GM10266 (cell line): Measurements from ENCODE around the gene VWDE.
A peak's percentile ranks its signal among the peaks of the same experiment; 100 is the strongest.
"Not testable (repeated sequence)": the region's sequence is repeated elsewhere in the genome, so short reads cannot be mapped to it uniquely, and the experiment has no call there.

Experiments
- DNase-seq: peaks from one replicate; pipeline ENCODE4 v3.0.0; 2012; ENCODE audit errors: extremely low spot score
- CTCF ChIP-seq: IDR thresholded peaks from 2 replicates; pipeline ENCODE4 v1.5.1; 2012; ENCODE audit warnings: mild to moderate bottlenecking, low read depth; ENCODE audit not compliant: control insufficient read depth, insufficient read depth; ENCODE audit errors: missing control alignments

VWDE gene

GRCh38 chr7:12398186-12398585 lies 5.5 kb downstream of the VWDE start:
- DNase-seq, result no peak
- TF ChIP-seq CTCF, result no peak

GRCh38 chr7:12397671-12398070 lies 6.0 kb downstream of the VWDE start:
- no peak for TF ChIP-seq CTCF
- no peak for DNase-seq

GRCh38 chr7:12396670-12397069 lies 7.0 kb downstream of the VWDE start:
- DNase-seq, result not testable (repeated sequence)

- DNase-seq, result no peak
- no peak for TF ChIP-seq CTCF
These were observed 11.6 kb downstream of the VWDE start for GRCh38 chr7:12391922-12392615.

GRCh38 chr7:12389089-12389700 lies 14.5 kb downstream of the VWDE start:
- TF ChIP-seq CTCF, result peak; percentile 75

GRCh38 chr7:12386313-12386740 lies 17.3 kb downstream of the VWDE start:
- no peak for DNase-seq

More at GRCh38 chr7:12389089-12389700, 14.5 kb downstream of the VWDE start:
- peak; percentile 43 for DNase-seq

GRCh38 chr7:12385364-12385786 lies 18.3 kb downstream of the VWDE start:
- DNase-seq, result no peak
- no peak for TF ChIP-seq CTCF

More at GRCh38 chr7:12386313-12386740, 17.3 kb downstream of the VWDE start:
- TF ChIP-seq CTCF, result no peak
